NT2/D1 (cell line): Measurements from ENCODE around the gene SH3BP4.

Source experiments
- DNase-seq: peaks from one replicate; pipeline ENCODE4 v3.0.0-alpha.2; 2011; ENCODE audit warnings: low read depth, low spot score
- H3K27me3 ChIP-seq: 2 replicates; pipeline ENCODE4 v1.6.0; 2011; ENCODE audit warnings: mild to moderate bottlenecking; ENCODE audit not compliant: insufficient read length, insufficient read depth
- H3K36me3 ChIP-seq: 2 replicates; pipeline ENCODE4 v1.6.1; 2011; ENCODE audit warnings: mild to moderate bottlenecking, low read length, mixed read lengths; ENCODE audit not compliant: insufficient read depth, insufficient read length
- H3K4me1 ChIP-seq: 2 replicates; pipeline ENCODE4 v1.5.1; 2011; ENCODE audit not compliant: insufficient read depth, insufficient read length
- H3K4me3 ChIP-seq: 2 replicates; pipeline ENCODE4 v1.5.1; 2011; ENCODE audit warnings: low read depth; ENCODE audit not compliant: insufficient read length
- H3K9ac ChIP-seq: 2 replicates; pipeline ENCODE4 v1.6.0; 2011; ENCODE audit warnings: low read depth; ENCODE audit not compliant: insufficient read length
- H3K9me3 ChIP-seq: 2 replicates; pipeline ENCODE4 v1.5.1; 2011; ENCODE audit warnings: mild to moderate bottlenecking, low read length; ENCODE audit not compliant: insufficient read depth
- SUZ12 ChIP-seq: IDR thresholded peaks from 2 replicates; pipeline ENCODE4 v1.6.1; 2011; ENCODE audit not compliant: insufficient read length, insufficient read depth; ENCODE audit errors: extremely low read depth
- YY1 ChIP-seq: IDR thresholded peaks from 2 replicates; pipeline ENCODE4 v1.6.1; 2011; ENCODE audit not compliant: insufficient read length, insufficient read depth
- ZNF274 ChIP-seq: IDR thresholded peaks from 2 replicates; pipeline ENCODE4 v1.6.1; 2011; ENCODE audit warnings: mild to moderate bottlenecking, low read depth, low read length

Gene SH3BP4

DNA sequence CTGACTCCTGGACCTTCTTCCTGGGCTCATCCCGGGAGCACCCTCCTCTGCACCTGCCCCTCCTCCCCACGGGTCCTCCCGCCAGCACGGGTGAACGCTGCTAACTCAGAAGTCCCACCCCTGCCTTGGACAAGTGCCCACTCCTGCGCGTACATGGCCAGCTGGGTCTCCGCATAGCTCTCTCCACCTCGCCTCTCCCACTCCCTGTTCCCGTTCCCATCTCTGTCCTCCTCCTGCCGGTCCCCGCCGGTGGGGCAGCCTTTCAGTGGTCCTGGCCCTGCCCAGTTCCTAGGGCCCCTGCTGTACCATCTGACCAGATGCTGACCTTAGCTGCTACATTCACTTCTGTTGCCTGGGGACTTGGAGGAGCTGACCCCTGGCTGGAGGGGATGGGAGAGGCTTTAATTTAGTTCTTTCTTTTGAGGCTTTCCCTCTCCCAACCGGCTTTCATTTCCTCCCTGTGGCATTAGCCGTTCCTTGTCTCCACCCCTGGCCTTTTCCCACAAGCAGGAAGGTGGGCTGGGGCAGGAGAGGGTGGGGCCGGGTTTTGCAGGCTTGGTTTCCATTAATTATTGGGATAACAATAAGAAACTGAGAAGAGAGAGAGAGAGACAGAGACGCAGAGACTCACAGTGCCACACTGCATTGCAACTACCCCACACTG is 136.1 kb downstream of the SH3BP4 start:
- peak overlapping the region; percentile 17 for H3K9ac ChIP-seq
- TF ChIP-seq YY1 (no peak), ZNF274 (no peak), SUZ12 (no peak)
- 0 out of 2 replicates have a peak, but pooled peaks cover 10% of the 10 kb centered on the region for H3K9me3 ChIP-seq
- DNase-seq: no peak
- H3K36me3 ChIP-seq: no peaks in the 10 kb centered on the region
- H3K4me1 ChIP-seq: no peaks in the 10 kb centered on the region
- H3K4me3 ChIP-seq: no peak overlapping the region
- no peaks in the 10 kb centered on the region for H3K27me3 ChIP-seq

DNA sequence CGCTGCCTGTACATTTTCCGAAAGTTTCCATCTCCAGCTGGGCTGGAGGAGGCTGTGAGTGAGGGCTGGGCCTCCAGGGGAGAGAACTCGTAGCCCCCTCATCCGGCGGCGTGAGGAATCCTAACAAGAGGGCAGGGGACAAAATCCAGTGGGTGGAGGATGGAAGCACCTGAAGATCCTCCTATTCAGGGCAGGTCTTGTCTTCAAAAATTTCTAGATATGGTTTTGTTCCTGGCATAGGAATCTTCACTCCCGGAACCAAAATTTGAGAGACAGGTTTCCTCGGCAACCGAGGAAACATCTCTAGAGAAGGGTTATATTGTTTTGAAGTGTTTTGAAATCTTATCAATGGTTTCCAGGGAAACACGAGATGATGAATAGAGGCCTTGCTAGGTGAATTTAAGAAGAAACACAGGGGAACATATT is 136.7 kb downstream of the SH3BP4 start:
- H3K9me3 ChIP-seq: 0 out of 2 replicates have a peak, but pooled peaks cover 10% of the 10 kb centered on the region
- H3K4me1 ChIP-seq: no peaks in the 10 kb centered on the region
- TF ChIP-seq YY1 (no peak), ZNF274 (no peak), SUZ12 (no peak)
- H3K27me3 ChIP-seq: no peaks in the 10 kb centered on the region
- H3K9ac ChIP-seq: peak overlapping the region; percentile 17
- no peak for DNase-seq
- H3K36me3 ChIP-seq: no peaks in the 10 kb centered on the region
- H3K4me3 ChIP-seq: no peak overlapping the region

- H3K27me3 ChIP-seq: no peaks in the 10 kb centered on the region
- no peak for DNase-seq
These were observed 139.6 kb downstream of the SH3BP4 start for GRCh38 chr2:235091421-235091820.

GRCh38 chr2:235091983-235092382 is 140.2 kb downstream of the SH3BP4 start:
- Histone ChIP-seq H3K4me3 (no peak overlapping the region), H3K27me3 (no peaks in the 10 kb centered on the region), H3K9me3 (no peaks in the 10 kb centered on the region), H3K4me1 (no peaks in the 10 kb centered on the region), H3K36me3 (no peaks in the 10 kb centered on the region), H3K9ac (no peak overlapping the region)
- DNase-seq: no peak
- no peak for TF ChIP-seq ZNF274
- no peak for TF ChIP-seq YY1
- no peak for TF ChIP-seq SUZ12

More at GRCh38 chr2:235091421-235091820, 139.6 kb downstream of the SH3BP4 start:
- Histone ChIP-seq H3K4me3 (no peak overlapping the region), H3K9ac (no peak overlapping the region), H3K9me3 (no peaks in the 10 kb centered on the region), H3K36me3 (no peaks in the 10 kb centered on the region), H3K4me1 (no peaks in the 10 kb centered on the region)
- no peak for TF ChIP-seq ZNF274
- TF ChIP-seq YY1: no peak
- no peak for TF ChIP-seq SUZ12

- DNase-seq: no peak
- Histone ChIP-seq H3K4me3 (no peak overlapping the region), H3K9me3 (no peaks in the 10 kb centered on the region), H3K9ac (no peak overlapping the region), H3K36me3 (no peaks in the 10 kb centered on the region), H3K4me1 (no peaks in the 10 kb centered on the region), H3K27me3 (no peaks in the 10 kb centered on the region)
- TF ChIP-seq YY1 (no peak), ZNF274 (no peak), SUZ12 (no peak)
These were observed 140.8 kb downstream of the SH3BP4 start for GRCh38 chr2:235092433-235093223.

DNA sequence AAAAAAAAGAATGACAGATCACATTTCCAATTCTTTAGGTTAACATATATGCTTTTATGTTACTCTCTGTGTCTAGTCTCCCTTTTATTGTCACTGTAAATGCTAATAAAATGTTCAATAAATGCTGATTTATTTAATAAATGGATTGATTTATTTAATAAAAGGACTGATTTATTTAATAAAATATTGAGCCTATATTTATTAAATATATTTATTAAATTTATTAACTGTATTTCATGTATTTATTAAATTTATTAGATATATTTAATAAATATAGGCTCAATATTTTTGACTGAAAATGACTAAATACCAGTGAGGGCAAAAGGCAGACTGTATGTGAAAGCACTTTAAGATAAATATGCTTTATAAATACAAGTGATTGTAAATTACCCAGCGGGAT is 142.6 kb downstream of the SH3BP4 start:
- Histone ChIP-seq H3K4me3 (no peak overlapping the region), H3K36me3 (no peaks in the 10 kb centered on the region), H3K9me3 (no peaks in the 10 kb centered on the region), H3K9ac (no peak overlapping the region), H3K4me1 (no peaks in the 10 kb centered on the region), H3K27me3 (no peaks in the 10 kb centered on the region)
- TF ChIP-seq YY1 (no peak), ZNF274 (no peak), SUZ12 (no peak)
- no peak for DNase-seq

DNA sequence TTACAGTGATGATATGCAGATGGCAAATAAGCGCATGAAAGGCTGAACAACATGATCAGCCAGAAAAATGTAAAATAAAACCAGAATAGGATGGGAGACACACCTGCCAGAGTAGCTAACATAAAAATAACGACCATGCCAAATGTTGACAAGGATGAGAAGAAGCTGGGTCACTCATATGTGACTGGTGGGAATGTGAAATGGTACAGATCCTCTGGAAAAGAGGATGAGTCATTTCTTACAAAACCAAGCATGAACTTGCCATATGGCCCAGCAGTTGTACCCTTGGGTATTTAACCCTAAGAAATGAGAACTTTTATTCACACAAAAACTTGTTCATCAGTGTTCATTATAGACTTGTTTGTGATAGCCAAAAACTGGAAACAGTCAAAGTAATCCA is 143.8 kb downstream of the SH3BP4 start:
- H3K4me1 ChIP-seq: no peaks in the 10 kb centered on the region
- no peak for DNase-seq
- H3K9me3 ChIP-seq: no peaks in the 10 kb centered on the region
- H3K36me3 ChIP-seq: no peaks in the 10 kb centered on the region
- TF ChIP-seq ZNF274: no peak
- no peak for TF ChIP-seq SUZ12
- no peak for TF ChIP-seq YY1
- H3K27me3 ChIP-seq: no peaks in the 10 kb centered on the region
- no peak overlapping the region for H3K4me3 ChIP-seq
- H3K9ac ChIP-seq: no peak overlapping the region
